Neural cell (in vitro differentiated cells): ENCODE measurements around the gene NDUFS7. TPM values are rescaled to one million over a fixed set of nuclear protein-coding genes. Genes with fewer than 3 reads are reported as not detected.
"Not testable (repeated sequence)": the region's sequence is repeated elsewhere in the genome, so short reads cannot be mapped to it uniquely, and the experiment has no call there.

Experiments used
- H2AFZ ChIP-seq: fragments of 200-600, 300-800 bp; sonication (generic), shearing (Covaris generic); 2 replicates; pipeline ENCODE4 v1.6.0; 2014; ENCODE audit warnings: low read depth, mild to moderate bottlenecking, antibody characterized with exemption, low read length, moderate library complexity
- H3F3A ChIP-seq: fragments of 200-600 bp; shearing (Covaris generic); 2 replicates; pipeline ENCODE4 v1.6.1; 2016; ENCODE audit warnings: mild to moderate bottlenecking, moderate library complexity, mixed read lengths, antibody characterized with exemption, low read length; ENCODE audit not compliant: insufficient read depth, poor library complexity, severe bottlenecking
- H3K27ac ChIP-seq: fragments of 200-600, 300-800 bp; sonication (generic), shearing (Covaris generic); 2 replicates; pipeline ENCODE4 v1.5.1; 2014; ENCODE audit warnings: mild to moderate bottlenecking, low read length, moderate library complexity
- H3K27me3 ChIP-seq: fragments of 300-800, 200-600 bp; sonication (generic), shearing (Covaris generic); 2 replicates; pipeline ENCODE4 v1.6.0; 2014; ENCODE audit warnings: mild to moderate bottlenecking, low read depth, low read length, moderate library complexity; ENCODE audit not compliant: insufficient read depth
- H3K36me3 ChIP-seq: fragments of 300-800, 200-600 bp; sonication (generic), shearing (Covaris generic); 2 replicates; pipeline ENCODE4 v1.5.1; 2014; ENCODE audit warnings: mild to moderate bottlenecking, antibody characterized with exemption, low read length, moderate library complexity; ENCODE audit not compliant: insufficient read depth
- H3K4me2 ChIP-seq: fragments of 300-800, 200-600 bp; sonication (generic), shearing (Covaris generic); 2 replicates; pipeline ENCODE4 v1.6.0; 2014; ENCODE audit warnings: mild to moderate bottlenecking, low read length
- H3K4me3 ChIP-seq: fragments of 300-800, 200-600 bp; sonication (generic), shearing (Covaris generic); 2 replicates; pipeline ENCODE4 v1.5.1; 2014; ENCODE audit warnings: mild to moderate bottlenecking, low read length, moderate library complexity
- H3K79me2 ChIP-seq: fragments of 200-600 bp; shearing (Covaris generic); replicated peaks from 2 replicates; pipeline ENCODE4 v1.6.0; 2014; ENCODE audit warnings: mild to moderate bottlenecking, low read length, moderate library complexity; ENCODE audit not compliant: insufficient read depth
- H3K9ac ChIP-seq: fragments of 300-800, 200-600 bp; sonication (generic), shearing (Covaris generic); 2 replicates; pipeline ENCODE4 v1.6.1; 2016; ENCODE audit warnings: mild to moderate bottlenecking, low read length, mixed read lengths
- H3K9me2 ChIP-seq: fragments of 200-600 bp; shearing (Covaris generic); 2 replicates; pipeline ENCODE4 v1.6.1; 2016; ENCODE audit warnings: mild to moderate bottlenecking, low read length, mixed read lengths; ENCODE audit not compliant: insufficient read depth
- H3K9me3 ChIP-seq: fragments of 200-600, 300-800 bp; sonication (generic), shearing (Covaris generic); 2 replicates; pipeline ENCODE4 v1.6.1; 2016; ENCODE audit warnings: mild to moderate bottlenecking, mixed run types, low read length, moderate library complexity, mixed read lengths
- H4K20me1 ChIP-seq: fragments of 200-600 bp; shearing (Covaris generic); 2 replicates; pipeline ENCODE4 v1.6.1; 2016; ENCODE audit warnings: mild to moderate bottlenecking, mixed run types; ENCODE audit not compliant: insufficient read depth
- EP300 ChIP-seq: fragments of 450-650 bp; conservative IDR thresholded peaks from 2 replicates; pipeline ENCODE4 v1.6.1; 2014; ENCODE audit warnings: antibody characterized with exemption, mild to moderate bottlenecking, moderate library complexity; ENCODE audit not compliant: poor library complexity, severe bottlenecking
- EZH2 ChIP-seq: fragments of 200-600, 300-800 bp; shearing (Covaris generic), sonication (generic); IDR thresholded peaks from 2 replicates; pipeline ENCODE4 v1.6.1; 2014; ENCODE audit warnings: antibody characterized with exemption, low read length, borderline replicate concordance, mild to moderate bottlenecking; ENCODE audit not compliant: insufficient read depth, poor library complexity, severe bottlenecking
- MXI1 ChIP-seq: fragments of 450-650 bp; conservative IDR thresholded peaks from 2 replicates; pipeline ENCODE4 v1.6.1; 2014; ENCODE audit warnings: antibody characterized with exemption, mild to moderate bottlenecking; ENCODE audit not compliant: poor library complexity, severe bottlenecking
- POLR2AphosphoS5 ChIP-seq: IDR thresholded peaks from 2 replicates; pipeline ENCODE4 v1.6.1; 2012
- RAD21 ChIP-seq: fragments of 450-650 bp; conservative IDR thresholded peaks from 2 replicates; pipeline ENCODE4 v1.6.1; 2014; ENCODE audit warnings: antibody characterized with exemption, mild to moderate bottlenecking, moderate library complexity
- SMC3 ChIP-seq: fragments of 450-650 bp; conservative IDR thresholded peaks from 2 replicates; pipeline ENCODE4 v1.6.1; 2014; ENCODE audit warnings: antibody characterized with exemption, mild to moderate bottlenecking, moderate library complexity; ENCODE audit not compliant: poor library complexity
- TAF1 ChIP-seq: IDR thresholded peaks from 2 replicates; pipeline ENCODE4 v1.6.1; 2012; ENCODE audit warnings: low read depth
- polyA plus RNA-seq: library from polyadenylated mRNA; depleted of rRNA; stranded (reverse); fragments of >200 nt; gene quantifications from 2 replicates; pipeline ENCODE4 v1.2.3, GENCODE V29; 2014
- TF ChIP-seq, protein P1 (sequence below): fragments of 450-650 bp; IDR thresholded peaks from 2 replicates; pipeline ENCODE4 v1.5.1; 2014; ENCODE audit warnings: antibody characterized with exemption, mild to moderate bottlenecking, moderate library complexity; ENCODE audit not compliant: poor library complexity, severe bottlenecking
- TF ChIP-seq, protein P2 (sequence below): IDR thresholded peaks from 2 replicates; pipeline ENCODE4 v1.6.1; 2012; ENCODE audit warnings: borderline replicate concordance

Gene NDUFS7
- polyA plus RNA-seq, 1 donor from 2014 or later = 196 TPM

DNA sequence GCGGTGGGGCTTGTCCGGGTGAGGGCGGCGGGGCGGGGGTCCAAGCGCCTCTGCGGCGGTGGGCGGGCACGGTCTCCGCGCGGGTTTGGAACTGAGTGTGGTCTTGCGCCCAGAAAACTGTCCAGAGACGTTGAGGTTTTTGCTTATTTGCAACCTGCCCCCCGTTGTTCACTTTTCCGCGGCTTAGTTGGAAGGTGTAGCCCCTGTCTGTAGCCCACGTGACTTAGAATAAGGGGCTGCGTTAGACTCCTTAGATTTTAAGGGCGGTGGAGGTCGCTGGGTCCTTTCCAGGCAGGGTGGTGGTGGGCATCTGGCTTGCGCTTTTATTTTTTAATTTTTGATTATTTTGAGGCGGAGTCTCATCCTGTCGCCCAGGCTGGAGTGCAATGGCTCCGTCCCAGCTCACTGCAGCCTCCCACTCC lies 55.2 kb downstream of the NDUFS7 start:
- H3K27me3 ChIP-seq = no peaks in the 10 kb centered on the region
- H3K79me2 ChIP-seq = peaks cover 14% of the 10 kb centered on the region
- peak overlapping the region; percentile 96 for H3K4me3 ChIP-seq
- H4K20me1 ChIP-seq = peaks cover 4% of the 10 kb centered on the region
- H3K9ac ChIP-seq = peak overlapping the region; percentile 81
- TF ChIP-seq EZH2 (no peak), MXI1 (no peak), EP300 (no peak), SMC3 (no peak), POLR2AphosphoS5 (no peak), TAF1 (no peak), RAD21 (no peak)
- TF ChIP-seq, protein P1, sequence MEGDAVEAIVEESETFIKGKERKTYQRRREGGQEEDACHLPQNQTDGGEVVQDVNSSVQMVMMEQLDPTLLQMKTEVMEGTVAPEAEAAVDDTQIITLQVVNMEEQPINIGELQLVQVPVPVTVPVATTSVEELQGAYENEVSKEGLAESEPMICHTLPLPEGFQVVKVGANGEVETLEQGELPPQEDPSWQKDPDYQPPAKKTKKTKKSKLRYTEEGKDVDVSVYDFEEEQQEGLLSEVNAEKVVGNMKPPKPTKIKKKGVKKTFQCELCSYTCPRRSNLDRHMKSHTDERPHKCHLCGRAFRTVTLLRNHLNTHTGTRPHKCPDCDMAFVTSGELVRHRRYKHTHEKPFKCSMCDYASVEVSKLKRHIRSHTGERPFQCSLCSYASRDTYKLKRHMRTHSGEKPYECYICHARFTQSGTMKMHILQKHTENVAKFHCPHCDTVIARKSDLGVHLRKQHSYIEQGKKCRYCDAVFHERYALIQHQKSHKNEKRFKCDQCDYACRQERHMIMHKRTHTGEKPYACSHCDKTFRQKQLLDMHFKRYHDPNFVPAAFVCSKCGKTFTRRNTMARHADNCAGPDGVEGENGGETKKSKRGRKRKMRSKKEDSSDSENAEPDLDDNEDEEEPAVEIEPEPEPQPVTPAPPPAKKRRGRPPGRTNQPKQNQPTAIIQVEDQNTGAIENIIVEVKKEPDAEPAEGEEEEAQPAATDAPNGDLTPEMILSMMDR = no peak
- no peaks in the 10 kb centered on the region for H3K9me3 ChIP-seq
- H3K36me3 ChIP-seq = no peaks in the 10 kb centered on the region
- H3K4me2 ChIP-seq = peak overlapping the region; percentile 44
- no peak overlapping the region for H2AFZ ChIP-seq
- no peaks in the 10 kb centered on the region for H3K9me2 ChIP-seq
- peak overlapping the region; percentile 82 for H3K27ac ChIP-seq
- H3F3A ChIP-seq = peaks cover 4% of the 10 kb centered on the region

GRCh38 chr19:1439525-1440417 lies 56.1 kb downstream of the NDUFS7 start:
- H3K9me2 ChIP-seq, H2AFZ ChIP-seq, H4K20me1 ChIP-seq, H3K27me3 ChIP-seq, H3F3A ChIP-seq, H3K36me3 ChIP-seq, H3K9me3 ChIP-seq, H3K27ac ChIP-seq: not testable (repeated sequence)
- Histone ChIP-seq H3K4me2 (peak overlapping the region; percentile 44), H3K79me2 (peaks cover 14% of the 10 kb centered on the region), H3K4me3 (peak overlapping the region; percentile 96), H3K9ac (peak overlapping the region; percentile 81)

GRCh38 chr19:1440418-1440801 lies 56.7 kb downstream of the NDUFS7 start:
- Histone ChIP-seq H3K27ac (no peak overlapping the region), H3K27me3 (no peaks in the 10 kb centered on the region), H3K36me3 (no peaks in the 10 kb centered on the region), H3K79me2 (peaks cover 14% of the 10 kb centered on the region), H3K4me3 (no peak overlapping the region), H2AFZ (no peak overlapping the region), H3K9me2 (no peaks in the 10 kb centered on the region), H3K9ac (no peak overlapping the region), H3K9me3 (no peaks in the 10 kb centered on the region), H3F3A (peaks cover 6% of the 10 kb centered on the region), H4K20me1 (peaks cover 4% of the 10 kb centered on the region), H3K4me2 (no peak overlapping the region)
- TF ChIP-seq MXI1 (no peak), EZH2 (no peak), POLR2AphosphoS5 (no peak), SMC3 (no peak), RAD21 (no peak), EP300 (no peak), TAF1 (no peak)
- TF ChIP-seq, protein P2, sequence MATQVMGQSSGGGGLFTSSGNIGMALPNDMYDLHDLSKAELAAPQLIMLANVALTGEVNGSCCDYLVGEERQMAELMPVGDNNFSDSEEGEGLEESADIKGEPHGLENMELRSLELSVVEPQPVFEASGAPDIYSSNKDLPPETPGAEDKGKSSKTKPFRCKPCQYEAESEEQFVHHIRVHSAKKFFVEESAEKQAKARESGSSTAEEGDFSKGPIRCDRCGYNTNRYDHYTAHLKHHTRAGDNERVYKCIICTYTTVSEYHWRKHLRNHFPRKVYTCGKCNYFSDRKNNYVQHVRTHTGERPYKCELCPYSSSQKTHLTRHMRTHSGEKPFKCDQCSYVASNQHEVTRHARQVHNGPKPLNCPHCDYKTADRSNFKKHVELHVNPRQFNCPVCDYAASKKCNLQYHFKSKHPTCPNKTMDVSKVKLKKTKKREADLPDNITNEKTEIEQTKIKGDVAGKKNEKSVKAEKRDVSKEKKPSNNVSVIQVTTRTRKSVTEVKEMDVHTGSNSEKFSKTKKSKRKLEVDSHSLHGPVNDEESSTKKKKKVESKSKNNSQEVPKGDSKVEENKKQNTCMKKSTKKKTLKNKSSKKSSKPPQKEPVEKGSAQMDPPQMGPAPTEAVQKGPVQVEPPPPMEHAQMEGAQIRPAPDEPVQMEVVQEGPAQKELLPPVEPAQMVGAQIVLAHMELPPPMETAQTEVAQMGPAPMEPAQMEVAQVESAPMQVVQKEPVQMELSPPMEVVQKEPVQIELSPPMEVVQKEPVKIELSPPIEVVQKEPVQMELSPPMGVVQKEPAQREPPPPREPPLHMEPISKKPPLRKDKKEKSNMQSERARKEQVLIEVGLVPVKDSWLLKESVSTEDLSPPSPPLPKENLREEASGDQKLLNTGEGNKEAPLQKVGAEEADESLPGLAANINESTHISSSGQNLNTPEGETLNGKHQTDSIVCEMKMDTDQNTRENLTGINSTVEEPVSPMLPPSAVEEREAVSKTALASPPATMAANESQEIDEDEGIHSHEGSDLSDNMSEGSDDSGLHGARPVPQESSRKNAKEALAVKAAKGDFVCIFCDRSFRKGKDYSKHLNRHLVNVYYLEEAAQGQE = no peak
- TF ChIP-seq, protein P1 = no peak
